Neuronal stem cell (in vitro differentiated cells): ENCODE data around the gene TENT4B.
"Not testable (repeated sequence)": the region's sequence is repeated elsewhere in the genome, so short reads cannot be mapped to it uniquely, and the experiment has no call there.

ENCODE experiments used
- DNase-seq: peaks from one replicate; pipeline ENCODE4 v3.0.0-alpha.2; 2013; ENCODE audit warnings: low spot score
- H2AFZ ChIP-seq: one replicate; pipeline ENCODE4 v1.6.1; 2013; ENCODE audit warnings: mild to moderate bottlenecking, low read length, inconsistent platforms
- H2AK5ac ChIP-seq: 2 replicates; pipeline ENCODE4 v1.6.1; 2013; ENCODE audit warnings: low read depth, mild to moderate bottlenecking, inconsistent platforms, low read length, moderate library complexity, mixed read lengths
- H2BK120ac ChIP-seq: 2 replicates; pipeline ENCODE4 v1.6.1; 2013; ENCODE audit warnings: low read depth, mild to moderate bottlenecking, inconsistent platforms, low read length, moderate library complexity, mixed read lengths
- H2BK12ac ChIP-seq: one replicate; pipeline ENCODE4 v1.6.1; 2013; ENCODE audit warnings: low read length, inconsistent platforms
- H2BK15ac ChIP-seq: 2 replicates; pipeline ENCODE4 v1.6.1; 2013; ENCODE audit warnings: mild to moderate bottlenecking, low read length, inconsistent platforms, mixed read lengths
- H2BK5ac ChIP-seq: one replicate; pipeline ENCODE4 v1.6.1; 2013; ENCODE audit warnings: inconsistent platforms, mild to moderate bottlenecking, low read length, moderate library complexity
- H3K14ac ChIP-seq: one replicate; pipeline ENCODE4 v1.6.1; 2013; ENCODE audit warnings: low read length, inconsistent platforms
- H3K18ac ChIP-seq: 2 replicates; pipeline ENCODE4 v1.6.1; 2013; ENCODE audit warnings: low read length, inconsistent platforms
- H3K23ac ChIP-seq: 2 replicates; pipeline ENCODE4 v1.6.1; 2013; ENCODE audit warnings: low read depth, mild to moderate bottlenecking, mixed read lengths, low read length, inconsistent platforms; ENCODE audit not compliant: poor library complexity
- H3K27ac ChIP-seq: replicated peaks from 3 replicates; pipeline ENCODE4 v1.5.1; 2013; ENCODE audit warnings: low read length, inconsistent platforms
- H3K27me3 ChIP-seq, 3 experiments: 2 replicates each; pipeline ENCODE4 v1.6.1; 2013; ENCODE audit warnings: low read length in 3 of 3, mild to moderate bottlenecking in 2 of 3, inconsistent platforms in 1 of 3, low read depth in 1 of 3, mixed read lengths in 1 of 3, moderate library complexity in 1 of 3; ENCODE audit not compliant: control insufficient read depth in 3 of 3, insufficient read depth in 3 of 3
- H3K36me3 ChIP-seq, 2 donors: replicated peaks in 1 of 2; 2 replicates each; pipeline ENCODE4 v1.6.1; 2013; ENCODE audit warnings: low read length in 2 of 2; ENCODE audit not compliant: control insufficient read depth in 2 of 2, insufficient read depth in 2 of 2
- H3K4ac ChIP-seq: 2 replicates; pipeline ENCODE4 v1.6.1; 2013; ENCODE audit warnings: inconsistent platforms, mild to moderate bottlenecking, low read length, moderate library complexity
- H3K4me1 ChIP-seq, 2 donors: 1 replicate in 1 of 2; 2 replicates in 1 of 2; pipeline ENCODE4 v1.6.1; 2013; ENCODE audit warnings: low read length in 2 of 2, low read depth in 1 of 2; ENCODE audit not compliant: control insufficient read depth in 2 of 2, insufficient read depth in 1 of 2
- H3K4me2 ChIP-seq: one replicate; pipeline ENCODE4 v1.6.1; 2013; ENCODE audit warnings: mild to moderate bottlenecking, low read length, inconsistent platforms; ENCODE audit not compliant: insufficient read depth, poor library complexity, severe bottlenecking
- H3K4me3 ChIP-seq, 2 donors: 2 replicates each; pipeline ENCODE4 v1.5.1; 2013; ENCODE audit warnings: low read length in 2 of 2, mild to moderate bottlenecking in 2 of 2, inconsistent platforms in 1 of 2, moderate library complexity in 1 of 2
- H3K79me1 ChIP-seq: one replicate; pipeline ENCODE4 v1.6.1; 2013; ENCODE audit warnings: low read depth, mild to moderate bottlenecking, inconsistent platforms, low read length, moderate library complexity
- H3K9ac ChIP-seq: one replicate; pipeline ENCODE4 v1.6.1; 2013; ENCODE audit warnings: mild to moderate bottlenecking, low read depth, low read length, inconsistent platforms; ENCODE audit not compliant: poor library complexity
- H3K9me3 ChIP-seq, 2 donors: replicated peaks in 1 of 2; 2 replicates each; pipeline versions ENCODE3 to v1.6.1; 2013; ENCODE audit warnings: low read length in 2 of 2, mild to moderate bottlenecking in 2 of 2, inconsistent platforms in 1 of 2, low read depth in 1 of 2, mixed read lengths in 1 of 2, moderate library complexity in 1 of 2; ENCODE audit not compliant: control insufficient read depth in 2 of 2, insufficient read depth in 1 of 2
- H4K8ac ChIP-seq: one replicate; pipeline ENCODE4 v1.6.1; 2013; ENCODE audit warnings: low read depth, mild to moderate bottlenecking, inconsistent platforms, low read length, moderate library complexity
- H4K91ac ChIP-seq: one replicate; pipeline ENCODE4 v1.6.1; 2013; ENCODE audit warnings: low read length, low read depth, mild to moderate bottlenecking, inconsistent platforms; ENCODE audit not compliant: poor library complexity
- WGBS, 2 donors: extraction: QIAGEN DNeasy Blood & Tissue Kit; methylation state at CpG; one replicate each; pipeline ENCODE4 v1.1.7; 2013; ENCODE audit warnings: missing lambda C conversion rate in 2 of 2, mixed read lengths in 1 of 2; ENCODE audit not compliant: insufficient read length in 2 of 2, insufficient replicate concordance in 1 of 2; ENCODE audit errors: extremely low coverage in 2 of 2; 5-methylcytosine and 5-hydroxymethylcytosine counted together

The TENT4B gene

GRCh38 chr16:50126183-50126582, 26.9 kb upstream of the TENT4B start:
- Histone ChIP-seq H4K8ac (no peak overlapping the region), H2AFZ (no peak overlapping the region), H3K4ac (no peak overlapping the region), H3K14ac (no peak overlapping the region), H2BK120ac (no peak overlapping the region), H3K36me3 (no peaks in the 10 kb centered on the region), H2BK12ac (no peak overlapping the region), H3K79me1 (no peaks in the 10 kb centered on the region), H3K23ac (no peak overlapping the region), H3K4me2 (no peak overlapping the region), H3K27me3 (no peaks in the 10 kb centered on the region), H3K18ac (no peak overlapping the region), H2BK5ac (no peak overlapping the region), H3K9me3 (no peaks in the 10 kb centered on the region), H2AK5ac (no peak overlapping the region), H2BK15ac (no peak overlapping the region), H3K9ac (no peak overlapping the region), H4K91ac (no peak overlapping the region), H3K4me3 (no peak overlapping the region), H3K27ac (no peak overlapping the region), H3K4me1 (no peaks in the 10 kb centered on the region)
- DNase-seq, result no peak
- WGBS, 2 donors, result no CpG with 5 or more reads among the region's 4 CpGs

DNA sequence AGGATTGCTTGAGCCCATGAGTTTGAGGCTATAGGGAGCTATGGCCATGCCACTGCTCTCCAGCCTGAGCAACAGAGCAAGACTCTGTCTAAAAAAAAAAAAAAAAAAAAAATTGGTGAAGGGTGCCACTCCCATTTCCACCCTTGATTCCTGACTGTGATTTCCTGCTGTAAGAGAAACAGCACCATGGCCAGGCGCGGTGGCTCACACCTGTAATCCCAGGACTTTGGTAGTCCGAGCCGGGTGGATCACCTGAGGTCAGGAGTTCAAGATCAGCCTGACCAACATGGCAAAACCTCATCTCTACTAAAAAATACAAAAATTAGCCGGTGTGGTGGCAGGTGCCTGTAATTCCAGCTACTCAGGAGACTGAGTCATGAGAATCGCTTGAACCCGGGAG, 20.5 kb upstream of the TENT4B start:
- not testable (repeated sequence) for H4K8ac ChIP-seq, H2BK15ac ChIP-seq, H3K18ac ChIP-seq, H3K4me3 ChIP-seq, DNase-seq, H3K14ac ChIP-seq, H3K4ac ChIP-seq, H4K91ac ChIP-seq, H3K9ac ChIP-seq, H2BK120ac ChIP-seq, H2AFZ ChIP-seq, H3K4me2 ChIP-seq, H2BK5ac ChIP-seq, H3K27ac ChIP-seq, H3K4me1 ChIP-seq, H3K36me3 ChIP-seq, H3K23ac ChIP-seq, H3K79me1 ChIP-seq, H2AK5ac ChIP-seq, H3K9me3 ChIP-seq, H2BK12ac ChIP-seq
- H3K27me3 ChIP-seq, result peaks cover 0 to 11% (median 0%) of the 10 kb centered on the region in 3 experiments
- WGBS, 2 donors, result no CpG with 5 or more reads among the region's 7 CpGs

GRCh38 chr16:50133214-50133613, 19.9 kb upstream of the TENT4B start:
- no peak for DNase-seq
- Histone ChIP-seq H3K9ac (no peak overlapping the region), H2AK5ac (no peak overlapping the region), H2BK120ac (no peak overlapping the region), H3K27ac (no peak overlapping the region), H3K23ac (no peak overlapping the region), H2BK15ac (no peak overlapping the region), H3K79me1 (no peaks in the 10 kb centered on the region), H3K4me3 (no peak overlapping the region), H3K9me3 (no peaks in the 10 kb centered on the region), H2AFZ (no peak overlapping the region), H3K14ac (no peak overlapping the region), H3K4me2 (no peak overlapping the region), H3K18ac (no peak overlapping the region), H2BK5ac (no peak overlapping the region), H3K4ac (no peak overlapping the region), H3K36me3 (no peaks in the 10 kb centered on the region), H4K91ac (no peak overlapping the region), H3K4me1 (no peaks in the 10 kb centered on the region), H2BK12ac (no peak overlapping the region), H3K27me3 (peaks cover 0 to 12% (median 0%) of the 10 kb centered on the region in 3 experiments), H4K8ac (no peak overlapping the region)
- no CpG with 5 or more reads among the region's 2 CpGs for WGBS, 2 donors

- no peak for DNase-seq
- Histone ChIP-seq H2BK120ac (no peak overlapping the region), H2BK12ac (no peak overlapping the region), H2BK15ac (no peak overlapping the region), H3K27me3 (peaks cover 0 to 14% (median 0%) of the 10 kb centered on the region in 3 experiments), H3K79me1 (no peaks in the 10 kb centered on the region), H3K23ac (no peak overlapping the region), H3K14ac (no peak overlapping the region), H4K8ac (no peak overlapping the region), H3K9ac (no peak overlapping the region), H4K91ac (no peak overlapping the region), H3K9me3 (peaks cover 0 to 8% of the 10 kb centered on the region in 2 donors), H2AFZ (no peak overlapping the region), H3K4me2 (no peak overlapping the region), H3K4me3 (no peak overlapping the region), H3K4ac (no peak overlapping the region), H3K18ac (no peak overlapping the region), H3K4me1 (no peaks in the 10 kb centered on the region), H2AK5ac (no peak overlapping the region), H3K36me3 (no peaks in the 10 kb centered on the region), H3K27ac (no peak overlapping the region), H2BK5ac (no peak overlapping the region)
These were observed 16.7 kb upstream of the TENT4B start for GRCh38 chr16:50136399-50136798.
